Loucy (cell line): ENCODE measurements around the gene GPR137.

ENCODE experiments used
- CTCF ChIP-seq: fragments of 200-600 bp; sonication (generic); conservative IDR thresholded peaks from 2 replicates; pipeline ENCODE4 v1.5.1; 2014; ENCODE audit warnings: mild to moderate bottlenecking, antibody characterized with exemption, low read length
- EZH2phosphoT487 ChIP-seq: fragments of 200-600 bp; IDR thresholded peaks from 2 replicates; pipeline ENCODE4 v1.6.1; 2018; ENCODE audit warnings: antibody characterized with exemption, mild to moderate bottlenecking, moderate library complexity, borderline replicate concordance

- TF ChIP-seq EZH2phosphoT487, result no peak
- TF ChIP-seq CTCF, result no peak
Measured at GRCh38 chr11:64278576-64279190, 7.0 kb upstream of the GPR137 start.
